NB4 (cell line): ENCODE measurements around the gene BTBD9.
A peak's percentile ranks its signal among the peaks of the same experiment; 100 is the strongest.

ENCODE experiments used
- DNase-seq: peaks from one replicate; pipeline ENCODE4 v3.0.0; 2010; ENCODE audit warnings: low read depth
- H3K4me3 ChIP-seq: one replicate; pipeline ENCODE4 v1.5.1; 2011; ENCODE audit warnings: mild to moderate bottlenecking, low read depth, low read length, moderate library complexity
- MAX ChIP-seq: IDR thresholded peaks from 2 replicates; pipeline ENCODE4 v1.6.1; 2011; ENCODE audit warnings: low read depth, low read length
- MYC ChIP-seq: IDR thresholded peaks from 2 replicates; pipeline ENCODE4 v1.6.1; 2011; ENCODE audit warnings: low read depth, low read length
- POLR2A ChIP-seq: IDR thresholded peaks from 2 replicates; pipeline ENCODE4 v1.6.1; 2011; ENCODE audit warnings: mild to moderate bottlenecking; ENCODE audit not compliant: insufficient read length; ENCODE audit errors: extremely low read depth
- TF ChIP-seq, protein P1 (sequence below): IDR thresholded peaks from one replicate; pipeline ENCODE4 v1.5.1; 2012; ENCODE audit warnings: low read depth, low read length

BTBD9 gene

DNA sequence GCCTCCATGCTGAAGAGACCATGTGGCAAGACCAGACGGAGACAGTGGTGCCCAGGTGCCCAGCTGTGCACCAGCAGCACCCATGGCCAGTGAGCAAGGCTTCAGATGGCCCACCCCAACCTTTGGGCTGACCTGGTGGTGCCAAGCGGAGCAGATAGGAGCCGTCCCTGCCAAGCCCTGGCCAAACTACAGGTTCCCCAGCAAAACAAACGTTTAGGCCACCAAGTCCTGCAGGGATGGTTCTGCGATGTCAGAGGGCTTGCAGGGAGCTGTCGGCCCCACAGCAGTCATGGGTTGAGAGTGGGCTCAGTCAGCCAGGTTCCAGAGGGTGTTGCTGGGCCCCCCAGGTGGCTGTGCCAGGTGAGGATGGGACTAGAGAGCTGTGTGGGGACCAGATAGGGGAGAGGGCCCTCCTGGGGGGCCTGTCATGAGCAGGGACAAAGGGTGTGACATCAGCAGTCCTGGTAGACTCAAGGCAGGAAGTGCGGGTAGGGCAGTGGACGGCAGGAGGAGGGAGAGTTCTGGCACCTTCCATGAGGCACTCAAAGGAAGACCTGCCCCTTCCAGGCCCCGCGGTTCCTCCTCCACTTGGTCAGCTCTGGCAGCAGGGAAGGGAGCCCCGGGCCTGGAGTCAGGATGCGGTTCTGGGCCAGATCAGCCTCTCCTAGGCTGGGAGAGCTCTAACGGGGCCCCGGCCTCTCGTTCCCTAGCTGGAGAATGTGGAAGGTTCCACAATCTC lies 477.8 kb downstream of the BTBD9 start:
- no peak overlapping the region for H3K4me3 ChIP-seq
- no peak for DNase-seq
- TF ChIP-seq MYC (no peak), POLR2A (no peak)
- TF ChIP-seq, protein P1, sequence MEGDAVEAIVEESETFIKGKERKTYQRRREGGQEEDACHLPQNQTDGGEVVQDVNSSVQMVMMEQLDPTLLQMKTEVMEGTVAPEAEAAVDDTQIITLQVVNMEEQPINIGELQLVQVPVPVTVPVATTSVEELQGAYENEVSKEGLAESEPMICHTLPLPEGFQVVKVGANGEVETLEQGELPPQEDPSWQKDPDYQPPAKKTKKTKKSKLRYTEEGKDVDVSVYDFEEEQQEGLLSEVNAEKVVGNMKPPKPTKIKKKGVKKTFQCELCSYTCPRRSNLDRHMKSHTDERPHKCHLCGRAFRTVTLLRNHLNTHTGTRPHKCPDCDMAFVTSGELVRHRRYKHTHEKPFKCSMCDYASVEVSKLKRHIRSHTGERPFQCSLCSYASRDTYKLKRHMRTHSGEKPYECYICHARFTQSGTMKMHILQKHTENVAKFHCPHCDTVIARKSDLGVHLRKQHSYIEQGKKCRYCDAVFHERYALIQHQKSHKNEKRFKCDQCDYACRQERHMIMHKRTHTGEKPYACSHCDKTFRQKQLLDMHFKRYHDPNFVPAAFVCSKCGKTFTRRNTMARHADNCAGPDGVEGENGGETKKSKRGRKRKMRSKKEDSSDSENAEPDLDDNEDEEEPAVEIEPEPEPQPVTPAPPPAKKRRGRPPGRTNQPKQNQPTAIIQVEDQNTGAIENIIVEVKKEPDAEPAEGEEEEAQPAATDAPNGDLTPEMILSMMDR, result no peak

- no peak overlapping the region for H3K4me3 ChIP-seq
- no peak for DNase-seq
- TF ChIP-seq POLR2A, result no peak
These were observed 478.4 kb downstream of the BTBD9 start for GRCh38 chr6:38161331-38161730.

DNA sequence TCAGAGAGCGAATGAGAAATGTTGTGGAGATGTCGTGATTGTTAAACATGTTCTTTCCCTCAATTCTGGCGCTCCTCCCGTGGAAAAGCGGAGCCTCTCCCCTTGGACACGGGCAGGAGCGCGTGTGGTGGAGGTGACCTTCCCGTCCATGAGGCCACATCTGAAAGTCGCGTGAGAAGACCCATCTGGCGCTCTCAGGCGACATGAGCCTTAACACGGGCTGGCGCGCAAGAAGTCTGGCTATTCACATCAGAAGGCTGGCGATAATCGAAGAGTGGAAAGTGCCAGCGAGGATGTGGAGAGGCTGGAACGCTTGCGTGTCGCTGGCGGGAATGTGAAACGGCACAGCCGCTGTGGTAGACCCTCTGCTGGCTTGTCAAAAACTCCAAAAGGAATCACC lies 478.9 kb downstream of the BTBD9 start:
- TF ChIP-seq, protein P1, result no peak
- no peak for TF ChIP-seq MAX
- TF ChIP-seq POLR2A, result no peak
- TF ChIP-seq MYC, result no peak
- no peak for DNase-seq
- H3K4me3 ChIP-seq, result no peak overlapping the region

DNA sequence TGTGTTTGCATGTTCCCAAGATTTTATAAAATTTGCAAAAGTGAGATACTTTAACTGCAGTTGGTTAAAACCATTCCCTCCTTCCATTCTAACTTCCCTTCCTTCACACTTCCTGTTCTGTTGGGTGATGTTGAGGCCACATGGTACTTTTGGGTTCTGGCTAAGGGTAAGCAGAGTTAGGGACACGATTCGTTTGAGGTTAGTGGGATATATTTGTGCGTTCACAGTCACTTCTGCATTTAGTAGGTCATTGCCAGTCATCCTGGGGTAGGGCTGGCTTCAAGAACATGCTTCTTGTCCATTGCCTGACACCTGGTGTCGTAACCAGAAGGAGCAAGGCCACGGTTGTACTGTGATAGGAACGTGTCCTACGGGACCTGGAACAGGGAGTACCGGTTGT lies 480.1 kb downstream of the BTBD9 start:
- DNase-seq, result peak; percentile 43
- TF ChIP-seq, protein P1, result no peak
- TF ChIP-seq POLR2A, result no peak
- no peak for TF ChIP-seq MYC
- H3K4me3 ChIP-seq, result no peak overlapping the region

DNA sequence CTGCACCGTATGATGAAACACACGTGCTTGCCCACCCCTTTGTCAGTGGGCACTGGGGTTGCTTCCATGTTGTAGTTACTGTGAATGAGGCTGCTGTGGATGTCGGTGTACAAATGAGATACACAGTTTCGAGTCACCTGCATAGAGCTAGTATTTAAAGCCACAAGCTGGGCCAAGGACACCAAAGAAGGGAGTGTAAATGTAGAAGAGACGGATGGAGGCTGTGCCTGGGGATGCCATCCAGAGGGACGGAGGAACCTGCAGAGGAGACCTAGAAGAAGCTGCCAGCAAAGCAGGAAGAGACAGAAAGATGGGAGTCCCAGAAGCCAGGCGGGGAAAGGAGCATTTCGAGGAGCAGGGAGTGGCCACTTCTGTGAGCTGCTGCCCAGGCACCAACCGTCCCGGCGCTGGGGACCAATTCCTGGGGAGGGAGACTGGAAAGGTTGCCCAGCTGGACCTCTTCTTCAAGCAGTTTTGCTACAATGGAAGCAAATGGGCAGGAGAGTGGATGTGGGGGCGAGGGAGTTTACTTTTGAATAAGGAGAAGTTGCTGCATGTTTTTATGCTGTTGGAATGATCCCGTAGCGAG lies 480.9 kb downstream of the BTBD9 start:
- no peak for DNase-seq
- no peak for TF ChIP-seq MYC
- no peak for TF ChIP-seq POLR2A
- TF ChIP-seq MAX, result no peak
- TF ChIP-seq, protein P1, result no peak
- H3K4me3 ChIP-seq, result no peak overlapping the region

- no peak overlapping the region for H3K4me3 ChIP-seq
- TF ChIP-seq MYC (no peak), POLR2A (no peak), MAX (no peak)
- TF ChIP-seq, protein P1, result no peak
- DNase-seq, result no peak
These were observed 481.8 kb downstream of the BTBD9 start for GRCh38 chr6:38157905-38158304.
